GM23338 (cell line): ENCODE data around the gene PTPRO. TPM values are rescaled to one million over a fixed set of nuclear protein-coding genes. Genes with fewer than 3 reads are reported as not detected.

ENCODE experiments used
- ATAC-seq: fragments of 200-7000 bp; cut with Tn5 transposase; 3 replicates; pipeline ENCODE4 v1.9.1; 2020
- DNase-seq: peaks from one replicate; pipeline ENCODE4 v3.0.0-alpha.2; 2015; ENCODE audit warnings: low spot score
- H2AFZ ChIP-seq: fragments of 200-600 bp; sonication (generic); 2 replicates; pipeline ENCODE4 v1.8.0; 2016; ENCODE audit warnings: antibody characterized with exemption, mild to moderate bottlenecking, moderate library complexity
- H3F3A ChIP-seq: fragments of 200-600 bp; sonication (generic); replicated peaks from 2 replicates; pipeline ENCODE4 v1.8.0; 2017; ENCODE audit warnings: antibody characterized with exemption, mixed run types, low read depth
- H3K27ac ChIP-seq: fragments of 200-600 bp; sonication (generic); 2 replicates; pipeline ENCODE4 v1.6.1; 2016; ENCODE audit warnings: low read depth
- H3K27me3 ChIP-seq: fragments of 200-600 bp; sonication (generic); 2 replicates; pipeline ENCODE4 v1.8.0; 2016; ENCODE audit warnings: mild to moderate bottlenecking, mixed run types, moderate library complexity; ENCODE audit not compliant: insufficient read depth
- H3K36me3 ChIP-seq: fragments of 200-600 bp; sonication (generic); 2 replicates; pipeline ENCODE4 v1.8.0; 2016; ENCODE audit warnings: mild to moderate bottlenecking; ENCODE audit not compliant: insufficient read depth
- H3K4me1 ChIP-seq: fragments of 200-600 bp; sonication (generic); 2 replicates; pipeline ENCODE4 v1.8.0; 2016; ENCODE audit warnings: mild to moderate bottlenecking, moderate library complexity; ENCODE audit not compliant: insufficient read depth
- H3K4me2 ChIP-seq: fragments of 200-600 bp; sonication (generic); 2 replicates; pipeline ENCODE4 v1.7.1; 2017; ENCODE audit warnings: mixed run types
- H3K4me3 ChIP-seq: fragments of 200-600 bp; sonication (generic); 2 replicates; pipeline ENCODE4 v1.6.1; 2016; ENCODE audit warnings: mixed run types
- H3K79me2 ChIP-seq: fragments of 200-600 bp; sonication (generic); replicated peaks from 2 replicates; pipeline ENCODE4 v1.8.0; 2017; ENCODE audit warnings: mild to moderate bottlenecking; ENCODE audit not compliant: insufficient read depth
- H3K9me2 ChIP-seq: fragments of 200-600 bp; sonication (generic); 2 replicates; pipeline ENCODE4 v1.8.0; 2017; ENCODE audit not compliant: insufficient read depth
- H4K20me1 ChIP-seq: fragments of 200-600 bp; sonication (generic); replicated peaks from 2 replicates; pipeline ENCODE4 v1.8.0; 2017; ENCODE audit warnings: mild to moderate bottlenecking; ENCODE audit not compliant: insufficient read depth
- H3K27ac Mint-ChIP-seq: 2 replicates; pipeline ENCODE4 v1.8.0; 2020; ENCODE audit warnings: inconsistent platforms, mild to moderate bottlenecking, moderate library complexity, mixed read lengths
- H3K27me3 Mint-ChIP-seq: 3 replicates; pipeline ENCODE4 v1.8.0; 2022; ENCODE audit warnings: low read depth, mild to moderate bottlenecking, moderate library complexity, mixed read lengths, inconsistent platforms; ENCODE audit not compliant: insufficient read depth, poor library complexity
- H3K36me3 Mint-ChIP-seq: 3 replicates; pipeline ENCODE4 v1.8.0; 2021; ENCODE audit warnings: low read depth, mild to moderate bottlenecking, inconsistent platforms, moderate library complexity, mixed read lengths
- H3K4me1 Mint-ChIP-seq: 3 replicates; pipeline ENCODE4 v1.8.0; 2020; ENCODE audit warnings: mild to moderate bottlenecking, inconsistent platforms, mixed read lengths
- H3K4me3 Mint-ChIP-seq: 3 replicates; pipeline ENCODE4 v1.8.0; 2021; ENCODE audit warnings: moderate library complexity, mild to moderate bottlenecking, inconsistent platforms, mixed read lengths
- H3K9me3 Mint-ChIP-seq: 3 replicates; pipeline ENCODE4 v1.8.0; 2020; ENCODE audit warnings: moderate library complexity, mild to moderate bottlenecking, inconsistent platforms, mixed read lengths
- CREB1 ChIP-seq: fragments of 250-450 bp; sonication (Bioruptor Pico); IDR thresholded peaks from 2 replicates; pipeline ENCODE4 v1.5.0; 2020; ENCODE audit warnings: low read depth, mild to moderate bottlenecking, moderate library complexity
- CTCF ChIP-seq, 2 experiments: fragments of 200-600 bp in 1 of 2; sonication (generic) in 1 of 2; conservative IDR thresholded peaks; 2 replicates each; pipeline versions ENCODE4 v1.5.1 to v1.6.1; 2016 to 2017; ENCODE audit warnings: antibody characterized with exemption in 2 of 2, low read depth in 2 of 2, mild to moderate bottlenecking in 2 of 2, moderate library complexity in 1 of 2
- ETS1 ChIP-seq: IDR thresholded peaks from 2 replicates; pipeline ENCODE4 v1.6.1; 2016; ENCODE audit warnings: antibody characterized with exemption
- EZH2phosphoT487 ChIP-seq: fragments of 200-600 bp; sonication (generic); IDR thresholded peaks from one replicate; pipeline ENCODE4 v1.8.1; 2018; ENCODE audit warnings: antibody characterized with exemption; ENCODE audit not compliant: unreplicated experiment
- NANOG ChIP-seq: IDR thresholded peaks from 2 replicates; pipeline ENCODE4 v1.6.1; 2016; ENCODE audit warnings: antibody characterized with exemption, borderline replicate concordance
- POLR2AphosphoS5 ChIP-seq: IDR thresholded peaks from 2 replicates; pipeline ENCODE4 v1.6.1; 2016; ENCODE audit warnings: antibody characterized with exemption, low read depth
- REST ChIP-seq: IDR thresholded peaks from one replicate; pipeline ENCODE4 v1.6.1; 2018; ENCODE audit warnings: antibody characterized with exemption; ENCODE audit not compliant: unreplicated experiment
- STAT1 ChIP-seq: IDR thresholded peaks from one replicate; pipeline ENCODE4 v1.6.1; 2016; ENCODE audit warnings: antibody characterized with exemption; ENCODE audit not compliant: unreplicated experiment
- polyA plus RNA-seq: library from polyadenylated mRNA; unstranded; fragments of >200 nt; fragmentation: Nextera tagmentation; extraction: Ambion mirVana; gene quantifications from 2 replicates; pipeline ENCODE4 v1.2.1, GENCODE V29; 2016
- total RNA-seq: library from RNA; depleted of rRNA; stranded (reverse); fragments of >200 nt; shearing (Covaris generic); gene quantifications from 2 replicates; pipeline ENCODE4 v1.2.3, GENCODE V29; 2014

Gene PTPRO
- total and polyA plus RNA-seq, 2 experiments from 2014 or later = 1.4 to 1.5 TPM

- TF ChIP-seq CTCF (conservative IDR thresholded peaks at IDR 0.05; ENCODE audit: low read depth in 2 of 2) (no peak), EZH2phosphoT487 (no peak), ETS1 (no peak), NANOG (no peak)
Observed at GRCh38 chr12:15574353-15574752, 252.0 kb downstream of the PTPRO start (continued).

GRCh38 chr12:15575671-15576541, 253.6 kb downstream of the PTPRO start:
- H2AFZ ChIP-seq = no peak overlapping the region
- H3K79me2 ChIP-seq = no peaks in the 10 kb centered on the region
- no peaks in the 10 kb centered on the region for H3K4me1 ChIP-seq
- no peaks in the 10 kb centered on the region for H4K20me1 ChIP-seq
- H3K36me3 ChIP-seq = no peaks in the 10 kb centered on the region
- Mint-ChIP-seq H3K9me3 (peaks cover 3% of the 10 kb centered on the region; the same call in 2 of the 3 replicates), H3K27ac (no peak overlapping the region), H3K36me3 (no peaks in the 10 kb centered on the region), H3K4me1 (peaks cover 3% of the 10 kb centered on the region; the same call in 2 of the 3 replicates), H3K27me3 (no peaks in the 10 kb centered on the region), H3K4me3 (no peak overlapping the region)
- DNase-seq (no peak), ATAC-seq (no peak)
- H3K9me2 ChIP-seq = no peaks in the 10 kb centered on the region
- no peak overlapping the region for H3K4me2 ChIP-seq
- no peaks in the 10 kb centered on the region for H3F3A ChIP-seq
- no peaks in the 10 kb centered on the region for H3K27me3 ChIP-seq
- H3K4me3 ChIP-seq = no peak overlapping the region
- no peak overlapping the region for H3K27ac ChIP-seq
- TF ChIP-seq STAT1 (no peak), CREB1 (CRISPR knock-in tag) (no peak), REST (no peak), CTCF (conservative IDR thresholded peaks at IDR 0.05; ENCODE audit: low read depth in 2 of 2) (no peak), POLR2AphosphoS5 (no peak)
